CD4-positive, alpha-beta T cell treated with Interleukin-21 for 1 hour (primary cell): ENCODE results near the gene RBMS3.
"Not testable (repeated sequence)": the region's sequence is repeated elsewhere in the genome, so short reads cannot be mapped to it uniquely, and the experiment has no call there.

ENCODE experiments used
- DNase-seq: peaks from one replicate; pipeline ENCODE4 v3.0.0-alpha.2; 2020

Gene RBMS3

GRCh38 chr3:29758434-29759322 lies 477.8 kb downstream of the RBMS3 start:
- no peak for DNase-seq

- no peak for DNase-seq
Measured at GRCh38 chr3:29759411-29760225, 478.7 kb downstream of the RBMS3 start.

- no peak for DNase-seq
Measured at GRCh38 chr3:29760226-29760685, 479.4 kb downstream of the RBMS3 start.

- DNase-seq = no peak
Measured at GRCh38 chr3:29761517-29761916, 480.6 kb downstream of the RBMS3 start.

- DNase-seq = no peak
Measured at GRCh38 chr3:29763115-29763514, 482.2 kb downstream of the RBMS3 start.

- DNase-seq = no peak
Measured at GRCh38 chr3:29764041-29764440, 483.2 kb downstream of the RBMS3 start.

- DNase-seq = no peak
Measured at GRCh38 chr3:29764603-29765254, 483.9 kb downstream of the RBMS3 start.

GRCh38 chr3:29771602-29772001 lies 490.7 kb downstream of the RBMS3 start:
- DNase-seq = no peak

- DNase-seq = no peak
Measured at GRCh38 chr3:29772436-29772835, 491.6 kb downstream of the RBMS3 start.

- no peak for DNase-seq
Measured at GRCh38 chr3:29773481-29773880, 492.6 kb downstream of the RBMS3 start.

GRCh38 chr3:29775340-29775739 lies 494.5 kb downstream of the RBMS3 start:
- DNase-seq = no peak

- DNase-seq = no peak
Measured at GRCh38 chr3:29777869-29778268, 497.0 kb downstream of the RBMS3 start.

- no peak for DNase-seq
Measured at GRCh38 chr3:29789686-29790085, 508.8 kb downstream of the RBMS3 start.

GRCh38 chr3:29796808-29797207 lies 515.9 kb downstream of the RBMS3 start:
- no peak for DNase-seq

GRCh38 chr3:29802057-29802456 lies 521.2 kb downstream of the RBMS3 start:
- no peak for DNase-seq

GRCh38 chr3:29804044-29804443 lies 523.2 kb downstream of the RBMS3 start:
- no peak for DNase-seq

GRCh38 chr3:29805757-29806156 lies 524.9 kb downstream of the RBMS3 start:
- no peak for DNase-seq

- not testable (repeated sequence) for DNase-seq
Measured at GRCh38 chr3:29808324-29808723, 527.5 kb downstream of the RBMS3 start.

GRCh38 chr3:29822071-29822470 lies 541.2 kb downstream of the RBMS3 start:
- no peak for DNase-seq

- no peak for DNase-seq
Measured at GRCh38 chr3:29823233-29823632, 542.4 kb downstream of the RBMS3 start.

GRCh38 chr3:29826712-29827111 lies 545.8 kb downstream of the RBMS3 start:
- no peak for DNase-seq

GRCh38 chr3:29827756-29828155 lies 546.9 kb downstream of the RBMS3 start:
- no peak for DNase-seq

- DNase-seq = no peak
Measured at GRCh38 chr3:29829340-29829739, 548.5 kb downstream of the RBMS3 start.
